HG02885 (cell line): ENCODE measurements around the gene WFDC1.

ENCODE experiments used
- ATAC-seq: cut with Tn5 transposase; IDR thresholded peaks from one replicate; pipeline ENCODE4 v1.9.1; 2021; ENCODE audit warnings: mild to moderate bottlenecking; ENCODE audit not compliant: unreplicated experiment, poor library complexity

Gene WFDC1

DNA sequence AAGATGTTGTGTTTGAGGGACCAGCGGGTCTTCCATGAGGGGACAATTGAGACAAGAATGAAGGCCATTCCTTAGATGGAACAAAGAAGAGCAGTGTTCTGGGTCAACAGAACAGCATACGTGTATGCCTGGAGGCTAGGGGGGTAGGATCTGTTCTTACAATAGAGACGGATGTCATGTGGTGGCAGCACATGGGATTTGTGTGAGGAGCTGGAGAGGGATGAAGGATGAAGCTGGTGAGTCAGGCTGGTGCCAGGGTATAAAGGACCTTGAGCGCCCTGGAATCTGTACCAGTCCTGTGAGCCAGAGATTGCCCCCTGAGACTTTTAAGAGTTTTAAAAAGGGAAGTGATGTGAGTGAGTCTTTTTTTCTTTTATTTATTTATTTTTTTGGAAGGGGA, 22.8 kb upstream of the WFDC1 start:
- ATAC-seq, result no peak

DNA sequence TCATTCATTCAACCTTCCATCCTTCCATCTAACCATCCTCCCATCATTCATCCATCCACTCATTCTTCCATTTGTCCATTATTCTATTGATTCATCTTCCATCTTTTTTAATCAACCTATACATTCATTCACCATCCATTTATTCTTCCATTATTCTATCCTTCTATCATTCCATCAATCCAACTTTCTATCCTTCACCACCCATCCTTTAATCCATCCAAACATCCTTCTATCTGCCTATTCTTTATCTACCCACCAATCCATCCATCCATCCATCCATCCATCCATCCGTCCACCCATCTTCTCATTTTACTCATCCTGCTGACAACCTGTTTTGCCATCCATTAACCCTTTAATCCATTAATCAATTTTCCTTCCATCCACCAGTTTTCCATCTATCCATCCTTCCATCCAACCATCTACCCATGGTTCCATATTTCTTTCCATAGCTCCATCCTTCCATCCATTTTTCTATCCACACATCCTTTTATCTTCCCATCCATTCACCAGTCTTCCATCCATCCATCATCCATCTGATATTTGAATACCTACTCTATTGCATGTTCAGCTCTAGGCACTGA, 21.8 kb upstream of the WFDC1 start:
- no peak for ATAC-seq

DNA sequence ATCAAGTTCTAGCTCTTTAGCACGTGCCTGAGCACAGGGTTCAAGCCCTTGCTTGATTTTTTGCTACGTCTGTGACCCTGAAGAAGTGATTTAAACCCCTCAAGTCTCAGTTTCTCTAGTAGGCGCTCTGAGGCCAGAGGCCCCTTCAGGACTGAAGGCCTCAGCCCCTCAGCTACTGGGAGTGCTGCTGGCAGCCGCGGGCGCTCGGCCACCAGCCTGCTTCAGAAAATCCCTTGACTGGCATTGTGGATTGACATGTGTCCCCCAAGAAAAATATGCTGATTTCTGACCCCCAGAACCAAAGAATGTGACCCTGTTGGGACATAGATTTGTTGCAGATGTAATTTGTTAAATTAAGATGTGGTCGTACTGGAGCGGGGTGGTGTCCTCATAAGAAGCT, 20.2 kb upstream of the WFDC1 start:
- ATAC-seq, result no peak

DNA sequence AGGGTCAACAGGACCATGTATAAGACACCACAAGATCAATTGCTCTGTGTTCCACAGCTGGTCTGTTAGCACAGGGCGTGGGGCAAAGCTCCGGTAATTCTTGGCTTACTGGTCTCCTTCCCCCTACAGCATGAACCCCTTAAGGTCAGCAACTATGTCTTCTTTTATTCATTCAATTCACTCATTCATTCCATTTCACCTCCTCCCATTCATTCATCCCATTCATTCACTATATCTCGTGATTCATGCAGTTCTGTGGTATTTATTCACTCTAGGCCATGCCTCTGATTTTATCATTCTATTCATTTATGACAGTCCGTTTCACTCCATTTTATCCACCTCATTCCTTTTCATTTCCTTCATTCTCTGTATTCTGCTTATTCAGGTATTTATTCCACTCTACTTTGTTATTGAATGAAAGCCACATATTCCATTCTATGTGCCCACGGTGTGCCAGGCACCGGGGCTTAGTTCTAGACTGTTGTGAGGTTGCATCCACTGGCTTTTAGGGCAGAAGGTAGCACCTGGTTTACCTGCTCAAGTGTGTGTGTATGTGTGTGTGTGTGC, 19.0 kb upstream of the WFDC1 start:
- no peak for ATAC-seq

DNA sequence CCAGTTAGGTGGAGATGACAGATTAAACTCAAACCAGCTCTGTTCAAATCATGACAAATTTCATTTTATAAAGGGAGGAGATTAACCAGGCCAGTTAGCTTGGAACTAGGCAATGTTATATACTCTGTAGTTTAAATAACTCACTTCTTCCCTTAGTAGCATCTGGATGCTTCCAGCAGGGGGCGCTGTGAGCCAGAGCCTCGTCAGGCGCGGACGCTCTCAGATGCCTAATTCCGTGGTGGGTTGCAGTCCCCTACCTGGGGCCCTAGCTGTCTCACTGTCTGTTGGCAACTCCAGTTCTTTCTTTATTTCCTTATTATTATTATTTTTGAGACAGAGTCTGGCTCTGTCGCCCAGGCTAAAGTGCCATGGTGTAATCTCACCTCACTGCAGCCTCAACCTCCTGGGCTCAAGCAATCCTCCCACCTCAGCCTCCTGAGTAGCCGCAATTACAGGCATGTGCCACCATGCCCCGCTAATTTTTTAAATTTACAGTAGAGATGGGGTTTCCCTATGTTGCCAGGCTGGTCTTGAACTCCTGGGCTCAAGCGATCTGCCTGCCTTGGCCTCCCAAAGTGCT, 17.3 kb upstream of the WFDC1 start:
- ATAC-seq, result no peak

DNA sequence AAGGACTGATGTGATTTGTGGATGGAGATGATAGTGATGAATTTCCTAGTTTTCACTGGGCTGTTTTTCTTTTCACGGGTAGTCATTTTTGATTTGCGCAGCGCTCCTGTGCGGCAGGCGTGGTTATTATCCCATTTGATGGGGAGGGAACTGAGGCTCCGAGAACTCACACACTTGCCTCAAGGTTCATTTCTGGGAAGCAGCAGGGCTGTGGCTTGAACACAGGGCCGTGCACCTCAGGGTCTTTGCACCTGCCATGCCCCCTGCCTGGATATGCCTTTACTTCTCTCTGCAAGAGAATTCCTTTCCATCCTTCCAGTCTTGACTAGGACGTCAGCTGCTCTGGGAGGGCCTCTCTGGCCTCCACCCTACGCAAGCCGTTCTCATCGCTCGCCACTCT, 16.3 kb upstream of the WFDC1 start:
- ATAC-seq, result no peak

DNA sequence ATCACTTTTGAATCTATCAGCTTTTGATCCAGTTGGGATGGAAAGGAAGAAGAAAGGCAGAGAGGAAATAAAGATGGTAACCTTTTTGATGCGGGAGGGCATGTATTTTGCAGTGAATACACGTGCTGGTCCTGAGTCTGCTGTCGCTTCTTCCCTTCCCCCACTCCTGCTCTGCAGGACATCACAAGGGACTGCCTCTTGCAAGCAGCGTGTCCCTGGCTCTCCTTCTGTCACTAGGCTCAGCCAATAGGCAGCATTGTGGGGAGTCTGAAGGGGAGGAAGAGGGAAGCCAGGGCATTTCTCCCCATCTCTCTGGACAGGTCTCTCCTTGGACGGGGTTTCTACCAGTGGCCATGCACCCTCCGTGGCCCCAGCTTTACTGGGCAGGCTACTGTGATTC, 15.7 kb upstream of the WFDC1 start:
- no peak for ATAC-seq

DNA sequence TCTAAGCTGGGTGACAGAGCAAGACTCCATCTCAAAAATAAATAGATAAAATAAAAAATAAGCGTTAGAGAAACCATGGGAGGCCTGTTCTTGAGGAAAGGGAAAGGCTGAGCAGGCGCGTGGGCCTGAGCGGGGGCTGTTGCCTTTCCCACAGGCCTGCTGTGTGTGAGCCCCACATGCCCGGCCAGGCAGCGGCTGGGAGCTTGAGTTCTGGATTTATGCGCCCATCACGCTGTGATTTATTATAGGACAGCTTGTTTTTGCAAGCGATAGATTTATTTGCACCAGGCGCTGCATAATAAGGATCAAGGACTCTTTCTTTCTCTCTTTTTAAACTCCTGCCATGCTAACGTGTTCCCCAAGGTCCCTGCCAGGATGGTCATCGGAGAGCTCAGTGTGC, 14.8 kb upstream of the WFDC1 start:
- ATAC-seq, result no peak

DNA sequence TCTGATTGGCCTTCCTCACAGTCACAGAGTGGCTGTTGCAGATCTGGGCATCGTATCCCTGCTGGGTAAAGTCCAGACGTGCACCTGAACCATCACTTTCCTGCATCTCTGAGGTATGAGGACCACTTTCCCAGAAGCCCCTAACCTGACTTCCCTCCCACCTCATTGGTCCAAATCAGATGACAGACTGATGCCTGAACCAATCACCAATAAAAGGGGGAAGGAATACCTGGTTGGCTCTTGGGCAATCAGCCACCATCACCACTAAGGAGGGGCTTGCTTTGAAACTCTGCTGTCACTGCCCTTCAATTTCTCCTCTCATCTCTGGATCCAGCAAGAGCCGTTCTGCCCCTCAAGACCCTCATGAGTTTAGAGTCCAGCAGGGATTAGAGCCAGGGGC, 13.6 kb upstream of the WFDC1 start:
- no peak for ATAC-seq

DNA sequence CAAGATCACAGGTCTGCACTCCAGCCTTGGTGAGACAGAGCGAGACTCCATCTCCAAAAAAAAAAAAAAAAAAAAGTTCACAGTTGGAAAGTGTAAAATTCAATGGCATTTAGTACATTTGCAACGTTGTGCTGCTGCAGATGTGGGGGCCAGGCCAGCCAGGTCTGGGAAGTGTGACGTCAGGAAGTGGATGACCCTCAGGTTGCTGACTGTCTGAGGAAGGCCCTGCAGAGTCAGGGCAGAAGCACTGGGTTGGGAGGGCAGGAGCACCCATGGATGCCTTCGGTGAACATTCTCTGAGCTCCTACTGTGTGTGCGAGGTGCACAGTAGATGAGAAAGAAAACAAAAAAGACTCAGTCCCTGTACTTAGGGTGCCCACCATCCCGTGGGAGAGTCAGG, 12.1 kb upstream of the WFDC1 start:
- ATAC-seq, result no peak

DNA sequence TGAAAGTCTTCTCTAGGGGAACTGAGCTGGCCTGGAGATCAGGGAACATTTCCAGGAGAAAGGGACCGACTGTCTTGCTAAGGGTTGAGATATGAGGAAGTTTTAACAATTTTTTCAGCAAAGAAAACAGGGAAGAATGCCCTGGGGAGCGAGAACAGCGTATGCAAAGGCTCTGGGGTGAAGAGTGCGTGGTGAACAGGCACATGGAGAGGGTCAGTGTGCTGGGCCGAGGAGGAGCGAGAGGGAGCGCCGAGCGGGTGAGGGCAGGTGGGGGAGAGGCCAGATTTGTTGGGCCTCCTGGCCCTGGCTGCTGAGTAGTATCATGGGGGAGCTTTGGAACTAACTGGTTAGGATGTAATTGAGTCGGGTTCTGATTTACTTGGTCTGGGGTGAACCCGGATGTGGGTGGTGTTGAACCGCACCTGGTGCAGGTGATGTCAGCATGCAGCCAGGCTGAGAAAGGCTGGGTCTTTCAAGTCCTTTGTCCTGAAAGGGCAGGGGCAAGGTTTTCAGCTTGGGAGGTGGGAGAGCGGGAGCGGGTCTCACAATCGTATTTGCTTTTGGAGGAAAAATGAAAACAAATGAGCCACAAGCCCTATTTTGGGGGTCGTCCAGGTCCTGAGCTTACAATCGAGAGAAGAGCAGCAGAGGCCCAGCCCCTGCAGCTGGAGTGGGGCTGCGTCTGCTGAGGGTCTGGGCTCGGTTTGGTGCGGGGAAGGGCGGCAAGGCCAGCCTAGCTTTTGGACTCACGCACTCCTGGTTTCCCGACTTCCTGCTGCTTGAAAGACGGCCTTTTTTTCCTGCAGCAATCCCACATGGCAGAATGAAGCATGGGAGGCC, 11.1 kb upstream of the WFDC1 start:
- no peak for ATAC-seq

DNA sequence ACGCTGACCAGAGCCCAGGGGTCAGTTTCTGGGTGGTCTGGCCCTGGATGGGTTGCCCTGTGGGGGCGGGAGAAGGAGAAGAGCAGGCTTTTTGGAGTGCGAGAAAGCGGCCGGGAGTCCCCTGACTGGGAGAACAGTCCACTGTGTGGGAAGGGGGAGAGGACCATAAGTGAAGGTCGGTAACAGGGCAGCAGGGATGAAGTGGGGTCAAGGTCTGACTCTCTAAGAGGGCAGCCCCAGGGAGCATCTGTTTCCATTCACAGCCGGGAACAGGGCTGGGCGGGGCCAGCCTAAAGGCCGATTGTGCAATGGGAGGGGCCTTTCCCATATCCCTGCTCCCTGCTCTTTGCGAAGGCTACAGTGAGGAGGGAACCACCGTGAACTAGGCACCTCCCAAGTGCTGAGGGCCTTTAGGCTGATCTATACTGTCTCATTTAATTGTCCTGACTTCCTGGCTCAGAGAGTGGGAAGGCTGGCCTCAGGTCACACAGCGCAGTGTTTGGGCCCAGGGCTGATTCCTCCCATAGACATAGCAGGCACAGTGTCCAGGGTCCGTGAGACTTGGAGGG, 10.4 kb upstream of the WFDC1 start:
- ATAC-seq, result no peak

DNA sequence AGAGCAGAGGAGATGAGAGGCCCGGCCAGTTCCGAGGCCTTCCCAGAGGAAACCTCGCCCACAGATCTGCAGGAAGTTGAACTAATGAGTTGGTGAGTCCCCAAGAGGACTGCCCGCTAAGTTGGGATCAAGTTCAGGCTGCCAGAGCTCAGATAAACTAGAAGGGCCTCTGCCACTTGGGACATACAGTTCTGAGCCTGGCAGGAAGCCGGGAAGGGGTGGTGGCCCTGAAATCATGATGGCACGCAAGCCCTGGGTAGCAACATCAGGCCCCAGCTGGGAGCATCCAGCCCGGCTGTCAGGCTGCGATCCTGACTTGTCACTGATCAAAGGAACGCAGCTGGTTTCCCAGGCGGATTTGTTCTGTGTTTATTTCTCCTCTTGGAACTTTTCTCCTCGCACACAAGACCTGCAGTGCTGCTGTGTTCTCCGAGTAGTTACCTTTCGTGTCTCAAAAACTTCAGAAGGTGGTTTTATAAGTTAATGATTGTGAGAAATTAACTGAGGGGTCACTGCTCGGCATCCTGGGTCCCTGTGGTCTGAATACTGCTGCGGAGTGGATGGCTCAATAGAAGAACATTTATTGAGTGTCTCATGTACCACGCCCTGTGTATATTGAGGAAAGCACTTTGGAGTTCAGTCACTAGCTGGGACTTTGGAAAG, 8.0 kb upstream of the WFDC1 start:
- no peak for ATAC-seq

DNA sequence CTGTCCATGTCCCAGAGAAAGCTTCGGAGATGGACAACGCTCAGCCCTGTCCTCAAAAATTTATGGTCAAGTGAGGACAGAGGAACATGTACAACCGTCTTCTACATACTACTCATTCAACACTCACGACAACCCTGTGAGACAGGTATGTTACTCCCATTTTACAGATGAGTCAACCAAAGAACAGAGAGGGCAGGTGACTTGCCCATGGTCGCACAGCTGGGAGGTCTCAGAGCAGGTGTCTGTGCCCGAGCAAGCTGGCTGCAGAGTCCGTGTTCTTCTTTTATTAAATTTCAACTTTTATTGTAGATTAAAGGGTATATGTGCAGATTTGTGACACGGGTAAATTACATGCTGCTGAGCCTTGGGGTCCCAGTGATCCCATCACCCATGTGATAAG, 5.8 kb upstream of the WFDC1 start:
- ATAC-seq, result no peak

DNA sequence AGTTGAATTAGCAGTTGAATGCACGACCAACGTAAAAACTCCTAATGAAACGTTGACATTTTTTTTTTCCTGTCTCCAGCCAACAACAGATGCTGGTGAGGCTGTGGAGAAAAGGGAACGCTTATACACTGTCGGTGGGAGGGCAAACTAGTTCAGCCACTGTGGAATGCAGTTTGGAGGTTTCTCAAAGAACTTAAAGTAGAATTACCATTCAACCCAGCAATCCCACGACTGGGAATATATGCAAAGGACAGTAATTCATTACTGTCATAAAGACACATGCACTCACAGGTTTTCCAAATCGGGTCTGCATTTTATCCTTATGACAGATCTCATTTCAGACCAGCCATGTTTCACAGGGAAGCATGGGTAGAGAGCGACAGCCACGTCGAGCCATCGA, 3.5 kb upstream of the WFDC1 start:
- no peak for ATAC-seq

DNA sequence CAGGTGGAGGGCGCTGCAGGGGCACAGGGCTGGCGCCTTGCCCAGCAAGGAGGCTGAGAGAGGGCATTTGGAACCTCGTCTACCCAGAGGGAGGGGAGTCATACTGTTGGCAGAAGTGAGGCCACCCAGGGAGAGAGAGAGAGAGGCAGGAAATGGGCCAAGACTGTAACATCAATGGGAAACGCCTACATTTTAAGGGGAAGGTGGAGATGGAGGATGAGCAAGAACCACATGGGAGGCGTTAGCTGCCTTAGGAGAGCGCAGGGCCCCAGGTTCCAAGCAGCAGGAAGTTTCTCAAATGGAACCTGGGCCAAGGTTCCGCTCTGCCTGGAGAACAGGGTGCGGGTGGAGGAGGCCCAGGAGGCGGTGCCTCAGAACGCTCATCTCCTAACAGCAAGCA, 2.7 kb upstream of the WFDC1 start:
- ATAC-seq, result no peak

DNA sequence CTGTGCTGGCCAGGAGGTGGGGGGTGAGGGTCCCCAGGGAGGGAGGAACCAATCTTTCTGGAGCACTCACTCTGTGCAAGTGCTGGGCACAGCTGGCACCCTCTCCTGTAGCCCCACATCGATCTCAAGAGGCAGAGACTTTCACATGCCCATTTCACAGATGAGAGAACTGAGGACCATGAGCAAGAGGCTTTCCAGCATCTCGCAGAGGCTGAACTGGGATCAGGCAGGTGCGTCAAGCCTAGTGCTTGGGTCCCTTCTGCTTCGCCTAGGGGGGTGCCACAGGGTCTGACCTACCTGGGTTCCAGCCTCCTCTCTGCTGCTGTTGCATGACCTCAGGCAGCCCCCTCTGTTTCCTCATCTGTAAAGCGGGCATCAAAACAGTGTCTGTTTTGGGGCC, 1.3 kb upstream of the WFDC1 start:
- ATAC-seq, result no peak

DNA sequence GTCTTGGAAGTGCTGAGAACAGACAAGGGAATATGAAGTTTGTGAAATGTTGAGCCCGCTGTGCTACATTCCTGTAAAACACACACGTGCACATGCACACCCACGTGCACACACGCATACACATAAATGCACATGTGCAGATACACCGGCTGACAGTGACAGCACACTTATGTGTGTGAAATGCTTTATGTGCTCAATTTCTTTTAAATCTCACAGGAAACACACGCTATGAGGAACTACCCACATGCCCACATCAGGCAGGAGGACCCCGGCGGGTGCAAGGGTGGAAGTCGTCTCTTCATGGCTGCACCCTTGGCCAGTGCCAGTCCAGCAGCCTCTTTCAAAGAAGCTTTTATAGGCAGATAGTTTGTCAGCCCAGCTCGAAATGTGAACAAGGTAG, 561 bp upstream of the WFDC1 start:
- ATAC-seq, result no peak

DNA sequence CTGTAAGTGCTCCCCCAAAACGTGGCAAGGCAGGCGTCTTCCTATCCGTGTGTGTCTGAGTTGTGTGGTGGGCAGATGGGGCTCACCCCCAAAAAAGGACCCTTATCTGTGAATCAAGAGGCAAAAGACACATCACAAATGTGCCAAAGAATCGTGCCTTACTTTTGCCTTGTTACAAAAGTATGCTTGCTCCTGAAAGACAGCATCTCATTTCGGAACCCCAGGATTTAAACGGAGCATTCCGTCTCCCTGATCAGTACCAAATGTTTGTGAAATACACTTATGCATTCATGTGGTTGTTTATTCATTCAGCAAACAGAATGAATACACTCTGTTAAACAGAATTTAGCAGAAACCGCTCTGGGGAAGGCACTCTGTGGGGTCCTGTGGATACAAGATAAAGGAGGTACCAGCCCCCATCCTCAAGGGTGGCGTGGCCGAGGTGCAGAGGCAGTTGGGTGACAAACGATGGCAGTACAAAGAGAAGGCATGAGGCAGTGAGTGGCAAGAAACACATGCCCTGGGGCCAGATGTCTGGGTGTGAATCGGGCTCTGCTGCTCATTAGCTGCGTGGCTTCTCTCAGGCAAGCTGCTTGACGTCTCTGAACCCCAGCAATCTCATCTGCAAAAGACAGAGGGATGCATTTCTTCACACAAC, 654 bp downstream of the WFDC1 start:
- no peak for ATAC-seq

DNA sequence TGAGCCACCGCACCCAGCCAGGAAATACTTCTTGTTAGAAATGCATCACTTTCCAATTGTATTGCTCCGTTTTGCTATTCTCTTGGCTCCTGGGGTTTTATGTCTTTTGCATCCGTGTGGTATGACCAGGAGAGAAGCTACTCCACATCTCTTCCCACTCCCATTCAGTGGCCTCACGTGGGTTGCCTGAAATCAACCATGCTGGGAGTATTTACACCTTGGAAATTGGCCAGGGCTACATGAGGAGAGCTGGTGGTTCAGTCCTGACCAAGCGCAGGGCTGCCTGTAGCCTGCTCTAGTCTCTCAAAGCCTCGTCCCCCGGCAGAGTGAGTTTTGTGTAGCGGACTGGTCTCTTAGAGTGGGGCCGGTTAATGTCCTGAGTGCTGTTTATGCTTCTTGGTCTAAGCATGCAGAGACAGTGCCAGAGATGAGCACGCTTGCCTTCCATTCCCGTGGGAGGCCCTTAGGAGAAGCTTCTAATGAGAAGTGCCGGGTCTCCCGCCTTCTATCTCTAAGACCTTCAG, 3.8 kb downstream of the WFDC1 start:
- no peak for ATAC-seq
